ENCODE measurements around the gene HCFC1. TPM values are rescaled to one million over a fixed set of nuclear protein-coding genes. Genes with fewer than 3 reads are reported as not detected.

The HCFC1 gene
- total and polyA plus RNA-seq, 11 donors: 11.8 to 72.6 (median 33.8) TPM

DNA sequence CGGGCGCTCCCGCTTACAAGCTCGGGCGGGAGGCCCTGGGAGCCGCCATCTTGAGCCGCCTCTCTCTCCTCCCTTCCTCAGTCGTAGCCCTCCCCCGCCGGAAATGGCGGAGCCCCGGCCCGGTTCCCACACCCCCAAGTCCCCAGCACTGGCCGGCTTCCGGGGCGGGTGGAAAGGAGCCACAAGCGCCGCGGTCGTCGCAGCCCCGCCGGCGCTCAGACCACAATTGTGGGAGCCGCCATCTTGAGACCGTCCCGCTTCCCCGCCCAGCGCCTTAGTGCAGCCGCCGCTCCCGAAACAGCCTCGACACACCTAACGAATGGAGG is 531 bp downstream of the HCFC1 start:
- ATAC-seq (peak; percentile 66 to 82 (median 78)), DNase-seq (peak; percentile 89 to 95 (median 93))
- intact Hi-C loops (cut with DNase I): loop anchor here in 2 of 10 donors (1.0 to 5.0 kb wide), 3 partner anchors 43 to 126 kb away; partner anchors contain the start of gene MECP2 (in 1 of the 2)
- Histone ChIP-seq H3K27me3 (peaks cover 0 to 9% (median 0%) of the 10 kb centered on the region in 9 donors), H3K4me3 (peak overlapping the region; percentile 43 to 95 (median 90)), H3K27ac (peak overlapping the region; percentile 94 to 100 (median 100)), H3K4me1 (peaks cover 0 to 64% (median 40%) of the 10 kb centered on the region in 12 donors), H3K36me3 (no peaks in the 10 kb centered on the region), H3K9me3 (no peaks in the 10 kb centered on the region)
- WGBS, 4 donors: 0 to 17% (median 6%) methylated on average over 24 to 34 of the region's 34 CpGs
- TF ChIP-seq, protein P1, sequence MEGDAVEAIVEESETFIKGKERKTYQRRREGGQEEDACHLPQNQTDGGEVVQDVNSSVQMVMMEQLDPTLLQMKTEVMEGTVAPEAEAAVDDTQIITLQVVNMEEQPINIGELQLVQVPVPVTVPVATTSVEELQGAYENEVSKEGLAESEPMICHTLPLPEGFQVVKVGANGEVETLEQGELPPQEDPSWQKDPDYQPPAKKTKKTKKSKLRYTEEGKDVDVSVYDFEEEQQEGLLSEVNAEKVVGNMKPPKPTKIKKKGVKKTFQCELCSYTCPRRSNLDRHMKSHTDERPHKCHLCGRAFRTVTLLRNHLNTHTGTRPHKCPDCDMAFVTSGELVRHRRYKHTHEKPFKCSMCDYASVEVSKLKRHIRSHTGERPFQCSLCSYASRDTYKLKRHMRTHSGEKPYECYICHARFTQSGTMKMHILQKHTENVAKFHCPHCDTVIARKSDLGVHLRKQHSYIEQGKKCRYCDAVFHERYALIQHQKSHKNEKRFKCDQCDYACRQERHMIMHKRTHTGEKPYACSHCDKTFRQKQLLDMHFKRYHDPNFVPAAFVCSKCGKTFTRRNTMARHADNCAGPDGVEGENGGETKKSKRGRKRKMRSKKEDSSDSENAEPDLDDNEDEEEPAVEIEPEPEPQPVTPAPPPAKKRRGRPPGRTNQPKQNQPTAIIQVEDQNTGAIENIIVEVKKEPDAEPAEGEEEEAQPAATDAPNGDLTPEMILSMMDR (IDR thresholded peaks at IDR 0.05): no peak
- TF ChIP-seq POLR2A (IDR thresholded peaks at IDR 0.05): peak in 1 of 2 donors; percentile 59

DNA sequence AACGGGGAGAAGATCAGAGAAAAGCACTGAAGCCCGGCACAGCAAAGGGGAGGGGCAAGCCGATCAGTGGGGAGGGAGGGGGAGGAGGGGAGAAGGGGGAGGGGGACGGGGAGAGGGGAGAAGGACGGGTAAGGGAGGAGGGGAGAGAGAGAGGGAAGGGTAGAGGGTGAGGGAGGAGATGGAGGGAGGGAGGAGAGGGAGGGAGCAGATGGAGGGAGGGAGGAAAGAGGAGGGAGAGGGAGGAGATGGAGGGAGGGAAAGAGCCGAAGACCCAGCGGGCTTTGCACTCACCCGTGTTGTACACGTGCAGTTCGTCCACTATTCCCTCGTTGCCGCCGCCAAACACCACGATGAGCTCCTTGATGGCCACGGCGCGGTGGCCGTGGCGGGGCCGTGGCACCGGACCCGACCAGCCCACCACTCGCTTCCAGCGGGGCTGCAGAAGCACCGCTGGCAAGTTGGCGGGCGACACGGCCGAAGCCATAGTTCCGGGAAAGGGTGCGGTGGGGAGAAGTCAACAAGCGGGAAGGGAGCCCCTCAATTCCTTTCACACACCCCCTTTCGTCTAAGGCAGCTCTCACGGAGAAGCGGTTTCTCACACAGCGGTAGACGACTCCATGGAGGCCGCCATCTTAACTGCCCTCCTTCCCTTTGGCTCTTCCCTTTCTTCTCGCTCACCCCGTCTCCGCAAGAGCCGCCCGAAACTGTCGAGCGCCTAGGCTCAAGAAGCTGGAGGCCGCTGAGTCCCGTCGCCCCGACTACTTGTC is 1.1 kb downstream of the HCFC1 start:
- 0 to 10% (median 3%) methylated on average over 48 to 49 of the region's 49 CpGs for WGBS, 4 donors
- Histone ChIP-seq H3K36me3 (no peaks in the 10 kb centered on the region), H3K4me1 (peaks cover 0 to 69% (median 42%) of the 10 kb centered on the region in 12 donors), H3K27ac (peak overlapping the region; percentile 94 to 100 (median 100)), H3K9me3 (no peaks in the 10 kb centered on the region), H3K27me3 (peaks cover 0 to 9% (median 0%) of the 10 kb centered on the region in 9 donors), H3K4me3 (peak overlapping the region; percentile 43 to 95 (median 90))
- DNase-seq (peak in 4 of 5 donors; percentile 52 to 64 (median 52)), ATAC-seq (peak in 3 of 4 donors; percentile 10 to 40 (median 15))
- TF ChIP-seq, protein P1 (IDR thresholded peaks at IDR 0.05): no peak
- TF ChIP-seq POLR2A (IDR thresholded peaks at IDR 0.05): no peak
- intact Hi-C loops (cut with DNase I): loop anchor here in 2 of 10 donors (1.0 to 5.0 kb wide), 3 partner anchors 42 to 127 kb away; partner anchors contain the start of gene MECP2 (in 1 of the 2)

DNA sequence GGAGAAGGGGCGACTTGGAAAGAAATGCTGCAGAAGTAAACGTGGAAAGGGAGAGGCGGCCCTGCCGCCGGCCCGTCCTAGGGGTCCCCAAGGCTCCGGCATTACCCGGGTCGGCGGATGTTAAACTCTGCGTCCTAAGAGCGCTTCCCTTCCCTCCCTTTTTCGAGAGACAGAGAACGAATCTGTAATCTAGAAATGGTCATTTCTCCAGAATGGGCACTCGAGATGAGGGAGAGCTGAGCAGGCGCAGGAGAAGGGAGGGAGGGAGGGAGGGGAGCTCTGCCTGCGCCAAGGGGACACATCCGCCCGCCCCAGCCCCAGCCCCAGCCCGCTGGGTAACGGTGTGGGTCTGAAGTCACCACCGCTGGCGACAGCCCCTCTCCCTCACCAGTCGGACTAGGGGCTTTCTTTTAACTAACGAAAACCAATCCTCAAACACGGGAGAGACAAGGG is 1.7 kb downstream of the HCFC1 start:
- Histone ChIP-seq H3K4me1 (peaks cover 0 to 67% (median 43%) of the 10 kb centered on the region in 12 donors), H3K4me3 (peak overlapping the region in 11 of 12 donors; percentile 84 to 95 (median 90)), H3K27me3 (peaks cover 0 to 9% (median 0%) of the 10 kb centered on the region in 9 donors), H3K9me3 (no peaks in the 10 kb centered on the region), H3K27ac (peak overlapping the region in 11 of 12 donors; percentile 40 to 100 (median 83)), H3K36me3 (no peaks in the 10 kb centered on the region)
- intact Hi-C loops (cut with DNase I): loop anchor here in 3 of 10 donors (2.0 to 5.0 kb wide), 3 partner anchors 41 to 127 kb away; partner anchors contain the start of gene MECP2 (in 1 of the 3)
- DNase-seq: peak in 3 of 5 donors; percentile 41 to 49 (median 47)
- 3 to 31% (median 16%) methylated on average over 22 to 26 of the region's 26 CpGs for WGBS, 4 donors
- TF ChIP-seq POLR2A (IDR thresholded peaks at IDR 0.05): no peak
- TF ChIP-seq, protein P1 (IDR thresholded peaks at IDR 0.05): no peak
- no peak for ATAC-seq
